Measurements from ENCODE around the gene CAVIN1. TPM values are rescaled to one million over a fixed set of nuclear protein-coding genes. Genes with fewer than 3 reads are reported as not detected.

CAVIN1 gene
- 4.1 TPM for total RNA-seq

GRCh38 chr17:42422958-42423712 is at the start of gene CAVIN1:
Gene CAVIN1, minus strand, starts transcription at chr17:42423256. Its CDS starts 159 bp downstream, at chr17:42423097.

GRCh38 chr17:42458497-42459255 is 35.6 kb upstream of the CAVIN1 start, which contains the start of gene ATP6V0A1:
Gene ATP6V0A1, plus strand, starts transcription at chr17:42458878. Its CDS starts 2,017 bp downstream, at chr17:42460895.

GRCh38 chr17:42388381-42389134 is 34.5 kb downstream of the CAVIN1 start, which contains the start of gene STAT3:
Gene STAT3, minus strand, starts transcription at chr17:42388442. Its CDS starts 39,926 bp downstream, at chr17:42348516.

Small RNA genes lying within 50 kb of the gene (small RNA-seq; reads per million reads assigned to genes)
- not detected for gene RNU7-97P (ENCODE audit: low replicate concordance)

Other genes starting within 250 kb of the CAVIN1 start
- gene KCNH4, start 242.1 kb downstream of the CAVIN1 start, total RNA-seq: 0.63 TPM
- gene HCRT, start 237.8 kb downstream of the CAVIN1 start, total RNA-seq: not detected
- gene GHDC, start 228.8 kb downstream of the CAVIN1 start, total RNA-seq: 6.9 TPM
- gene STAT5B, start 146.9 kb downstream of the CAVIN1 start, total RNA-seq: 38.5 TPM
- 0.94 TPM for gene STAT5A, start 134.8 kb downstream of the CAVIN1 start, total RNA-seq
- gene STAT3, start 34.8 kb downstream of the CAVIN1 start, total RNA-seq: 43.2 TPM
- 330 TPM for gene ATP6V0A1, start 35.6 kb upstream of the CAVIN1 start, total RNA-seq
- 14.7 TPM for gene NAGLU, start 113.0 kb upstream of the CAVIN1 start, total RNA-seq
- gene HSD17B1, start 129.7 kb upstream of the CAVIN1 start, total RNA-seq: 1.6 TPM
- 5.9 TPM for gene COASY, start 138.9 kb upstream of the CAVIN1 start, total RNA-seq
- gene MLX, start 143.8 kb upstream of the CAVIN1 start, total RNA-seq: 35.7 TPM
- gene PSMC3IP, start 154.5 kb upstream of the CAVIN1 start, total RNA-seq: 6.9 TPM
- 49.8 TPM for gene RETREG3, start 186.1 kb upstream of the CAVIN1 start, total RNA-seq
- 18.2 TPM for gene TUBG1, start 186.4 kb upstream of the CAVIN1 start, total RNA-seq
- 26.3 TPM for gene TUBG2, start 236.0 kb upstream of the CAVIN1 start, total RNA-seq

Measured in parietal lobe (tissue), 2 donors.